IMR-90 (cell line): Measurements from ENCODE around the gene PLD5. TPM values are rescaled to one million over a fixed set of nuclear protein-coding genes. Genes with fewer than 3 reads are reported as not detected.

Experiments
- ATAC-seq: fragments of 200-7000 bp; cut with Tn5 transposase; 2 replicates; pipeline ENCODE4 v1.9.1; 2020; ENCODE audit warnings: low read depth, mild to moderate bottlenecking, moderate library complexity
- BruUV-seq: library from RNA; stranded (reverse); fragments of 400-500 nt; replicated peaks from 2 replicates; lab custom pipeline; 2021; lab: Mats Ljungman, UMichigan
- CTCF ChIA-PET: fragments of 300-600 bp; formaldehyde crosslinking; extraction: SDS; loops from one replicate; lab custom pipeline; 2021; ENCODE audit warnings: antibody characterized with exemption; lab: Yijun Ruan, JAX
- POLR2A ChIA-PET: fragments of 300-600 bp; sonication (Branson Sonifier 250); formaldehyde crosslinking; loops from one replicate; lab custom pipeline; 2022; ENCODE audit warnings: antibody characterized with exemption; ENCODE audit not compliant: unreplicated experiment; lab: Charles Lee
- DNase-seq: peaks from one replicate; pipeline ENCODE4 v3.0.0; 2013
- H2AFZ ChIP-seq: replicated peaks from 2 replicates; pipeline ENCODE3; 2013; ENCODE audit warnings: low read length, mild to moderate bottlenecking; ENCODE audit not compliant: poor library complexity
- H2AK5ac ChIP-seq: 2 replicates; pipeline ENCODE4 v1.6.1; 2013; ENCODE audit warnings: low read depth, low read length, inconsistent platforms
- H2AK9ac ChIP-seq: replicated peaks from 2 replicates; pipeline ENCODE3; 2013; ENCODE audit warnings: mild to moderate bottlenecking, low read depth, low read length, moderate library complexity; ENCODE audit not compliant: poor library complexity
- H2BK120ac ChIP-seq: 2 replicates; pipeline ENCODE4 v1.6.1; 2013; ENCODE audit warnings: low read depth, low read length, inconsistent platforms
- H2BK15ac ChIP-seq: 3 replicates; pipeline ENCODE4 v1.6.1; 2013; ENCODE audit warnings: low read depth, low read length, inconsistent platforms
- H2BK20ac ChIP-seq: 2 replicates; pipeline ENCODE4 v1.6.1; 2013; ENCODE audit warnings: low read depth, mild to moderate bottlenecking, inconsistent platforms, low read length, moderate library complexity
- H2BK5ac ChIP-seq: 2 replicates; pipeline ENCODE4 v1.6.1; 2013; ENCODE audit warnings: mild to moderate bottlenecking, low read depth, low read length, inconsistent platforms; ENCODE audit not compliant: poor library complexity, severe bottlenecking
- H3K14ac ChIP-seq: replicated peaks from 2 replicates; pipeline ENCODE4 v1.6.1; 2013; ENCODE audit warnings: low read depth, low read length, inconsistent platforms
- H3K18ac ChIP-seq: 2 replicates; pipeline ENCODE4 v1.6.1; 2013; ENCODE audit warnings: low read depth, low read length, control low read depth
- H3K23ac ChIP-seq: 2 replicates; pipeline ENCODE4 v1.6.1; 2013; ENCODE audit warnings: low read depth, low read length, inconsistent platforms
- H3K27ac ChIP-seq: 2 replicates; pipeline ENCODE4 v1.5.1; 2013; ENCODE audit warnings: mild to moderate bottlenecking, control low read depth, low read length; ENCODE audit not compliant: insufficient read depth
- H3K27me3 ChIP-seq: 2 replicates; pipeline ENCODE4 v1.6.1; 2013; ENCODE audit warnings: low read length; ENCODE audit not compliant: control insufficient read depth, insufficient read depth
- H3K36me3 ChIP-seq: 2 replicates; pipeline ENCODE4 v1.6.1; 2013; ENCODE audit warnings: low read length, mixed read lengths; ENCODE audit not compliant: control insufficient read depth, insufficient read depth
- H3K4ac ChIP-seq: 2 replicates; pipeline ENCODE4 v1.6.1; 2013; ENCODE audit warnings: low read depth, low read length, inconsistent platforms
- H3K4me1 ChIP-seq: 2 replicates; pipeline ENCODE4 v1.6.1; 2013; ENCODE audit warnings: low read length, mixed read lengths; ENCODE audit not compliant: control insufficient read depth, insufficient read depth
- H3K4me2 ChIP-seq: 2 replicates; pipeline ENCODE4 v1.6.1; 2013; ENCODE audit warnings: low read depth, mild to moderate bottlenecking, control low read depth, low read length, moderate library complexity
- H3K4me3 ChIP-seq: 2 replicates; pipeline ENCODE4 v1.5.1; 2013; ENCODE audit warnings: low read depth, mild to moderate bottlenecking, control low read depth, low read length, moderate library complexity; ENCODE audit not compliant: insufficient read depth
- H3K56ac ChIP-seq: 2 replicates; pipeline ENCODE4 v1.6.1; 2013; ENCODE audit warnings: low read length, inconsistent platforms; ENCODE audit not compliant: insufficient read depth; ENCODE audit errors: extremely low read depth
- H3K79me1 ChIP-seq, 2 experiments: 2 replicates each; pipeline ENCODE4 v1.6.1; 2013; ENCODE audit warnings: low read length in 2 of 2, inconsistent platforms in 1 of 2, low read depth in 1 of 2
- H3K9ac ChIP-seq: 2 replicates; pipeline ENCODE4 v1.6.1; 2013; ENCODE audit warnings: low read depth, low read length, control low read depth
- H3K9me1 ChIP-seq: 2 replicates; pipeline ENCODE4 v1.6.1; 2013; ENCODE audit warnings: low read length, inconsistent platforms; ENCODE audit not compliant: insufficient read depth
- H3K9me3 ChIP-seq: 2 replicates; pipeline ENCODE4 v1.6.1; 2013; ENCODE audit warnings: low read length; ENCODE audit not compliant: control insufficient read depth, insufficient read depth
- H4K20me1 ChIP-seq: 2 replicates; pipeline ENCODE4 v1.6.1; 2013; ENCODE audit warnings: low read length, inconsistent platforms; ENCODE audit not compliant: insufficient read depth
- H4K5ac ChIP-seq: 2 replicates; pipeline ENCODE4 v1.6.1; 2013; ENCODE audit warnings: mild to moderate bottlenecking, low read depth, low read length, control low read depth
- H4K8ac ChIP-seq, 2 experiments: 2 replicates each; pipeline ENCODE4 v1.6.1; 2013; ENCODE audit warnings: low read depth in 2 of 2, low read length in 2 of 2, control low read depth in 1 of 2, inconsistent platforms in 1 of 2
- H4K91ac ChIP-seq: 2 replicates; pipeline ENCODE4 v1.6.1; 2013; ENCODE audit warnings: low read depth, low read length, inconsistent platforms; ENCODE audit not compliant: insufficient read depth
- BHLHE40 ChIP-seq: fragments of 150-350 bp; IDR thresholded peaks from 2 replicates; pipeline ENCODE4 v1.6.1; 2016; ENCODE audit warnings: mild to moderate bottlenecking, low read depth, low read length
- CEBPB ChIP-seq: IDR thresholded peaks from 2 replicates; pipeline ENCODE4 v1.6.1; 2012; ENCODE audit warnings: low read depth, low read length, improper control_type of control experiment
- CHD1 ChIP-seq: IDR thresholded peaks from 2 replicates; pipeline ENCODE4 v1.6.1; 2012; ENCODE audit warnings: low read depth, low read length, improper control_type of control experiment
- ELK1 ChIP-seq: fragments of 150-350 bp; IDR thresholded peaks from 2 replicates; pipeline ENCODE4 v1.6.1; 2016; ENCODE audit warnings: low read depth, mild to moderate bottlenecking, low read length, moderate library complexity, borderline replicate concordance
- FOS ChIP-seq: fragments of 150-350 bp; IDR thresholded peaks from 2 replicates; pipeline ENCODE4 v1.6.1; 2016; ENCODE audit warnings: low read depth, low read length
- MAFK ChIP-seq: IDR thresholded peaks from 2 replicates; pipeline ENCODE4 v1.6.1; 2012; ENCODE audit warnings: low read depth, low read length, improper control_type of control experiment
- MAZ ChIP-seq: IDR thresholded peaks from 2 replicates; pipeline ENCODE4 v1.6.1; 2012; ENCODE audit warnings: low read depth, mild to moderate bottlenecking, low read length, improper control_type of control experiment, moderate library complexity, borderline replicate concordance
- MXI1 ChIP-seq: IDR thresholded peaks from 2 replicates; pipeline ENCODE4 v1.6.1; 2012; ENCODE audit warnings: low read depth, mild to moderate bottlenecking, low read length, moderate library complexity, borderline replicate concordance
- NFE2L2 ChIP-seq: fragments of 150-350 bp; IDR thresholded peaks from 2 replicates; pipeline ENCODE4 v1.6.1; 2016; ENCODE audit warnings: low read depth, mild to moderate bottlenecking, low read length
- POLR2A ChIP-seq: IDR thresholded peaks from 2 replicates; pipeline ENCODE4 v1.6.1; 2012; ENCODE audit warnings: mild to moderate bottlenecking, low read depth, low read length
- RAD21 ChIP-seq: IDR thresholded peaks from 2 replicates; pipeline ENCODE4 v1.6.1; 2012; ENCODE audit warnings: low read length, improper control_type of control experiment
- RCOR1 ChIP-seq: IDR thresholded peaks from 2 replicates; pipeline ENCODE4 v1.6.1; 2012; ENCODE audit warnings: mild to moderate bottlenecking, low read length, improper control_type of control experiment; ENCODE audit not compliant: insufficient replicate concordance
- RFX5 ChIP-seq: IDR thresholded peaks from 2 replicates; pipeline ENCODE4 v1.8.0; 2012; ENCODE audit warnings: low read depth, mild to moderate bottlenecking, low read length, moderate library complexity
- SMC3 ChIP-seq: fragments of 150-350 bp; IDR thresholded peaks from 2 replicates; pipeline ENCODE4 v1.6.1; 2016; ENCODE audit warnings: low read depth, mild to moderate bottlenecking, antibody characterized with exemption, low read length, moderate library complexity
- WGBS, 2 experiments: methylation state at CpG; one replicate each; pipeline versions ENCODE4 v1.1.5 to v1.1.7; 2013; ENCODE audit warnings: missing lambda C conversion rate in 2 of 2; ENCODE audit not compliant: insufficient read length in 1 of 2; ENCODE audit errors: extremely low coverage in 2 of 2; 5-methylcytosine and 5-hydroxymethylcytosine counted together
- dilution Hi-C: fragments of 300-500 bp; cut with HindIII; formaldehyde crosslinking; loops from one replicate; pipeline ENCODE4 v1.14.3; 2018; ENCODE audit warnings: low sequenced_read_pairs; ENCODE audit not compliant: unreplicated experiment
- in situ Hi-C: fragments of 300-500 bp; cut with MboI; formaldehyde crosslinking; loops from 3 replicates; pipeline ENCODE4 v1.14.3; 2019; ENCODE audit warnings: low sequenced_read_pairs, inconsistent platforms, mixed read lengths
- intact Hi-C: fragments of 100-400 bp; cut with micrococcal nuclease; formaldehyde crosslinking; loops from 2 replicates; pipeline ENCODE4 v1.10.0; 2022
- polyA plus RNA-seq, 3 experiments: library from polyadenylated mRNA; depleted of rRNA; stranded (reverse); fragments of >200 nt; gene quantifications; 2 replicates each; pipeline ENCODE4 v1.2.3, GENCODE V29; 2012; ENCODE audit warnings: low replicate concordance in 1 of 3
- total RNA-seq: library from RNA; depleted of rRNA; stranded (reverse); fragments of >200 nt; gene quantifications from 2 replicates; pipeline ENCODE4 v1.2.3, GENCODE V29; 2012
- TF ChIP-seq, protein P1 (sequence below): conservative IDR thresholded peaks from 2 replicates; pipeline ENCODE4 v1.5.1; 2012; ENCODE audit warnings: mild to moderate bottlenecking, low read depth, low read length, improper control_type of control experiment
- TF ChIP-seq, protein P2 (sequence below): fragments of 150-350 bp; IDR thresholded peaks from 2 replicates; pipeline ENCODE4 v1.6.1; 2017; ENCODE audit warnings: mild to moderate bottlenecking, antibody characterized with exemption, low read length, low read depth

PLD5 gene
- total and polyA plus RNA-seq, 2 of the 4 experiments (the other 2 are of a cell fraction) = not detected

GRCh38 chr1:242412921-242413320 is 111.6 kb downstream of the PLD5 start:
- Histone ChIP-seq H2AK9ac (no peak overlapping the region), H3K18ac (no peak overlapping the region), H3K27ac (no peak overlapping the region), H3K27me3 (no peaks in the 10 kb centered on the region), H4K20me1 (no peaks in the 10 kb centered on the region), H3K9ac (no peak overlapping the region), H3K56ac (no peak overlapping the region), H3K23ac (no peak overlapping the region), H3K14ac (no peak overlapping the region), H3K9me1 (no peaks in the 10 kb centered on the region), H4K8ac (no peak overlapping the region), H3K9me3 (peaks cover 14% of the 10 kb centered on the region), H4K5ac (no peak overlapping the region), H2AK5ac (no peak overlapping the region), H2AFZ (no peak overlapping the region), H2BK5ac (no peak overlapping the region), H2BK120ac (no peak overlapping the region), H3K4me2 (no peak overlapping the region), H2BK15ac (no peak overlapping the region), H3K36me3 (no peaks in the 10 kb centered on the region), H3K4ac (no peak overlapping the region), H3K4me1 (no peaks in the 10 kb centered on the region), H3K79me1 (no peaks in the 10 kb centered on the region), H4K91ac (no peak overlapping the region), H2BK20ac (no peak overlapping the region), H3K4me3 (no peak overlapping the region)
- ChIA-PET POLR2A (no interaction called here), CTCF (no interaction called here)
- ATAC-seq = no peak
- in situ Hi-C loops = no loop called here
- dilution Hi-C loops = no loop called here
- intact Hi-C loops = no loop called here
- TF ChIP-seq FOS (no peak), RFX5 (no peak), CEBPB (no peak), RCOR1 (no peak), BHLHE40 (no peak), NFE2L2 (no peak), ELK1 (no peak), SMC3 (no peak), MAFK (no peak), RAD21 (no peak), CHD1 (no peak), MXI1 (no peak), MAZ (no peak), POLR2A (no peak)
- TF ChIP-seq, protein P1, sequence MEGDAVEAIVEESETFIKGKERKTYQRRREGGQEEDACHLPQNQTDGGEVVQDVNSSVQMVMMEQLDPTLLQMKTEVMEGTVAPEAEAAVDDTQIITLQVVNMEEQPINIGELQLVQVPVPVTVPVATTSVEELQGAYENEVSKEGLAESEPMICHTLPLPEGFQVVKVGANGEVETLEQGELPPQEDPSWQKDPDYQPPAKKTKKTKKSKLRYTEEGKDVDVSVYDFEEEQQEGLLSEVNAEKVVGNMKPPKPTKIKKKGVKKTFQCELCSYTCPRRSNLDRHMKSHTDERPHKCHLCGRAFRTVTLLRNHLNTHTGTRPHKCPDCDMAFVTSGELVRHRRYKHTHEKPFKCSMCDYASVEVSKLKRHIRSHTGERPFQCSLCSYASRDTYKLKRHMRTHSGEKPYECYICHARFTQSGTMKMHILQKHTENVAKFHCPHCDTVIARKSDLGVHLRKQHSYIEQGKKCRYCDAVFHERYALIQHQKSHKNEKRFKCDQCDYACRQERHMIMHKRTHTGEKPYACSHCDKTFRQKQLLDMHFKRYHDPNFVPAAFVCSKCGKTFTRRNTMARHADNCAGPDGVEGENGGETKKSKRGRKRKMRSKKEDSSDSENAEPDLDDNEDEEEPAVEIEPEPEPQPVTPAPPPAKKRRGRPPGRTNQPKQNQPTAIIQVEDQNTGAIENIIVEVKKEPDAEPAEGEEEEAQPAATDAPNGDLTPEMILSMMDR = no peak
- TF ChIP-seq, protein P2, sequence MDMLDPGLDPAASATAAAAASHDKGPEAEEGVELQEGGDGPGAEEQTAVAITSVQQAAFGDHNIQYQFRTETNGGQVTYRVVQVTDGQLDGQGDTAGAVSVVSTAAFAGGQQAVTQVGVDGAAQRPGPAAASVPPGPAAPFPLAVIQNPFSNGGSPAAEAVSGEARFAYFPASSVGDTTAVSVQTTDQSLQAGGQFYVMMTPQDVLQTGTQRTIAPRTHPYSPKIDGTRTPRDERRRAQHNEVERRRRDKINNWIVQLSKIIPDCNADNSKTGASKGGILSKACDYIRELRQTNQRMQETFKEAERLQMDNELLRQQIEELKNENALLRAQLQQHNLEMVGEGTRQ = no peak
- BruUV-seq = no TSS peak
- no peak for DNase-seq
- WGBS, 2 experiments = 100% methylated on average over 1 of the region's 6 CpGs; no CpG with 5 or more reads in 1 of the 2 experiments
